Suprapubic skin (tissue), 4 donors: ENCODE results near the gene TMC4. TPM values are rescaled to one million over a fixed set of nuclear protein-coding genes. Genes with fewer than 3 reads are reported as not detected.
A peak's percentile ranks its signal among the peaks of the same experiment; 100 is the strongest.

Experiments used
- DNase-seq, 2 donors: peaks; one replicate each; pipeline ENCODE4 v3.0.0-alpha.2; 2019; ENCODE audit warnings: low spot score in 2 of 2
- H3K27ac ChIP-seq: fragments of 200-600 bp; sonication (generic); one replicate; pipeline ENCODE4 v1.5.1; 2019
- H3K27me3 ChIP-seq: fragments of 200-600 bp; sonication (generic); one replicate; pipeline ENCODE4 v1.5.1; 2019
- H3K36me3 ChIP-seq: fragments of 200-600 bp; sonication (generic); one replicate; pipeline ENCODE4 v1.5.1; 2019
- H3K4me1 ChIP-seq: fragments of 200-600 bp; sonication (generic); one replicate; pipeline ENCODE4 v1.5.1; 2019
- H3K4me3 ChIP-seq: fragments of 200-600 bp; sonication (generic); one replicate; pipeline ENCODE4 v1.5.1; 2019; ENCODE audit warnings: mild to moderate bottlenecking
- H3K9me3 ChIP-seq: fragments of 200-600 bp; sonication (generic); one replicate; pipeline ENCODE4 v1.5.1; 2019
- EP300 ChIP-seq: sonication (generic); formaldehyde crosslinking; IDR thresholded peaks from one replicate; pipeline ENCODE4 v1.6.1; 2017; ENCODE audit warnings: antibody characterized with exemption
- POLR2A ChIP-seq, 2 donors: fragments of 450-650 bp; IDR thresholded peaks; one replicate each; pipeline ENCODE4 v1.6.1; 2017; ENCODE audit warnings: antibody characterized with exemption in 2 of 2, mild to moderate bottlenecking in 2 of 2, moderate library complexity in 2 of 2
- POLR2AphosphoS5 ChIP-seq, 3 donors: sonication (generic); formaldehyde crosslinking; IDR thresholded peaks; one replicate each; pipeline ENCODE4 v1.6.1; 2017; ENCODE audit warnings: antibody characterized with exemption in 3 of 3
- WGBS: methylation state at CpG from one replicate; pipeline ENCODE4 v1.1.5; 2018; 5-methylcytosine and 5-hydroxymethylcytosine counted together
- total RNA-seq, 4 donors: library from RNA; depleted of rRNA; stranded (reverse); fragments of >200 nt; gene quantifications; one replicate each; pipeline ENCODE4 v1.1.0, GENCODE V29; 2016
- TF ChIP-seq, protein P1 (sequence below), 2 donors: fragments of 200-600 bp in 1 of 2; fragments of 450-650 bp in 1 of 2; sonication (generic) in 1 of 2; IDR thresholded peaks; one replicate each; pipeline ENCODE4 v1.5.1; 2016 to 2019; ENCODE audit warnings: antibody characterized with exemption in 2 of 2, mild to moderate bottlenecking in 1 of 2, moderate library complexity in 1 of 2

Gene TMC4
- total RNA-seq, 4 donors from 2014 or later: 3.4 to 22.8 (median 9.0) TPM

DNA sequence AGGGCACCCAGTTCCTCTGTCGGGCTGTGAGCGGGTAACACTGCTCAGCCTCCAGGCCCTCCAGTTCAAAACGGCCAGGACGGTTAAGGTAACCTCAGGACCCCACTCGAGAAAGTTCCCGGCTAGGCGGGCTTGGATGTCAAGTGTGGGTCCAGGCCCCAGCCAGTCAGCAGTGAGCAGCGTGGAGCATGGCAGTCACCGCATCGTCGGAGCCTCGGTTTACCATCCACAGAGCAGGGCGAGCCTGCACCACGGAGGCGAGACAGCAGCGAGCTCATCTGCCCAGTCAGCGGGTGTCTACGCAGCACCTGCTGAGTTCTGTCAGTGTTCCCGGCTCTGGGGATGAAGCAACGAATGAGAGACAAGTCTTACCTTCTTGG is 43.4 kb downstream of the TMC4 start:
- TF ChIP-seq, protein P1, sequence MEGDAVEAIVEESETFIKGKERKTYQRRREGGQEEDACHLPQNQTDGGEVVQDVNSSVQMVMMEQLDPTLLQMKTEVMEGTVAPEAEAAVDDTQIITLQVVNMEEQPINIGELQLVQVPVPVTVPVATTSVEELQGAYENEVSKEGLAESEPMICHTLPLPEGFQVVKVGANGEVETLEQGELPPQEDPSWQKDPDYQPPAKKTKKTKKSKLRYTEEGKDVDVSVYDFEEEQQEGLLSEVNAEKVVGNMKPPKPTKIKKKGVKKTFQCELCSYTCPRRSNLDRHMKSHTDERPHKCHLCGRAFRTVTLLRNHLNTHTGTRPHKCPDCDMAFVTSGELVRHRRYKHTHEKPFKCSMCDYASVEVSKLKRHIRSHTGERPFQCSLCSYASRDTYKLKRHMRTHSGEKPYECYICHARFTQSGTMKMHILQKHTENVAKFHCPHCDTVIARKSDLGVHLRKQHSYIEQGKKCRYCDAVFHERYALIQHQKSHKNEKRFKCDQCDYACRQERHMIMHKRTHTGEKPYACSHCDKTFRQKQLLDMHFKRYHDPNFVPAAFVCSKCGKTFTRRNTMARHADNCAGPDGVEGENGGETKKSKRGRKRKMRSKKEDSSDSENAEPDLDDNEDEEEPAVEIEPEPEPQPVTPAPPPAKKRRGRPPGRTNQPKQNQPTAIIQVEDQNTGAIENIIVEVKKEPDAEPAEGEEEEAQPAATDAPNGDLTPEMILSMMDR (IDR thresholded peaks at IDR 0.05): no peak
- TF ChIP-seq POLR2A (IDR thresholded peaks at IDR 0.05) (no peak), EP300 (no peak), POLR2AphosphoS5 (IDR thresholded peaks at IDR 0.05) (no peak)
- Histone ChIP-seq H3K4me3 (no peak overlapping the region), H3K27me3 (no peaks in the 10 kb centered on the region), H3K4me1 (peaks cover 5% of the 10 kb centered on the region), H3K9me3 (no peaks in the 10 kb centered on the region), H3K27ac (no peak overlapping the region), H3K36me3 (peaks cover 74% of the 10 kb centered on the region)
- WGBS: 87% methylated on average over 11 of the region's 20 CpGs
- peak in 1 of 2 donors; percentile 55 for DNase-seq

DNA sequence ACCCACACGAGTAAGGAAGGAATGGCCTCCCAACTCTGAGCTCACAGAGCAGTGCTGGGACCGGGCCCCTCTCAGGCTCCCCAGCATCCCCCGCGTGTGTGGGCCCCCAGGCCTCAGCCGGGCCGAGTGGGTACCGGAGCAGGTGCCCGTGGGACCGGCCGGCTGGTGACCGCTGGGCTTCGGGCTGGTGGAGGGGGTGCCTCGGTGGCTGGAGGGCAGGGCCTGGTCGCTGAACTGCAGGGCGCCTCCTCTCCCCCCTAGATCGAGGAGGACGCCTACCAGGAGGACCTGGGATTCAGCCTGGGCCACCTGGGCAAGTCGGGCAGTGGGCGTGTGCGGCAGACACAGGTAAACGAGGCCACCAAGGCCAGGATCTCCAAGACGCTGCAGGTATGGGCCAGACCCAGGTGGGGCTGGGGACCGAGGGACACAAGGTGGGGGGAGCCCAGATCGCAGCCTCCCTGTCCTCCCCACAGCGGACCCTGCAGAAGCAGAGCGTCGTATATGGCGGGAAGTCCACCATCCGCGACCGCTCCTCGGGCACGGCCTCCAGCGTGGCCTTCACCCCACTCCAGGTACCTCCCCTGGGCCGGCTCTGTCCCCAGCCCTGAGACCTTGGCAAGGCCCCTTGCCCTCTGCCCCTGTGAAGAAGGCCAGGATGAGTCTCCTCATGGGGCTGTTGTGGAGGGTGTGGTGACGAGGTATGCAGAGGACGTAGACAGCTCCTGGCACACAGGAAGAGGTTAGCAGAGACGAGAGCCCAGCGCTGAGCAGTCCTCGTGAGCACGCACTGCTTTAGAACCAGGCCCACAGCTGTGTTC is 44.0 kb downstream of the TMC4 start:
- 96% methylated on average over 33 of the region's 41 CpGs for WGBS

DNA sequence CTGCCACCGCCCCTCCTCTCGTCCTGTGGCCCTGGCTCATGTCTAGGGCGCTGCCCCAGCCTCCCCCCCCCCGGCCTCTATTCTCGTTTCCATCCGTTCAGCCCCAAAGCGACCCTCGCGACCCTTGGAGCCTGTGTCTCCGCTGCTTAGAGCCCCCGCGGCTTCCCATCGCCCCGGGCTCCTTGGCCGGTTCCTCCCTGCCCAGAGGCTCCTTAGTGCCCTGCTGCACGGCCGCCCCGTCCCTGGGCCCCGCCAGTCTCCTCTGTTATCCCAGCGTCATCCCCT is 44.6 kb downstream of the TMC4 start:
- Histone ChIP-seq H3K27me3 (no peaks in the 10 kb centered on the region), H3K4me1 (no peaks in the 10 kb centered on the region), H3K9me3 (no peaks in the 10 kb centered on the region), H3K36me3 (peaks cover 86% of the 10 kb centered on the region), H3K4me3 (no peak overlapping the region), H3K27ac (no peak overlapping the region)
- TF ChIP-seq EP300 (no peak), POLR2AphosphoS5 (IDR thresholded peaks at IDR 0.05) (no peak), POLR2A (IDR thresholded peaks at IDR 0.05) (no peak)
- TF ChIP-seq, protein P1 (IDR thresholded peaks at IDR 0.05): no peak
- WGBS: 94% methylated on average over 20 of the region's 20 CpGs
- DNase-seq: no peak

More for the DNA sequence above, 44.0 kb downstream of the TMC4 start:
- DNase-seq: peak in 1 of 2 donors; percentile 57
- Histone ChIP-seq H3K27me3 (no peaks in the 10 kb centered on the region), H3K36me3 (peaks cover 80% of the 10 kb centered on the region), H3K4me3 (no peak overlapping the region), H3K9me3 (no peaks in the 10 kb centered on the region), H3K4me1 (no peaks in the 10 kb centered on the region), H3K27ac (no peak overlapping the region)
- TF ChIP-seq, protein P1 (IDR thresholded peaks at IDR 0.05): no peak
- TF ChIP-seq POLR2A (IDR thresholded peaks at IDR 0.05) (no peak), POLR2AphosphoS5 (IDR thresholded peaks at IDR 0.05) (no peak), EP300 (no peak)

DNA sequence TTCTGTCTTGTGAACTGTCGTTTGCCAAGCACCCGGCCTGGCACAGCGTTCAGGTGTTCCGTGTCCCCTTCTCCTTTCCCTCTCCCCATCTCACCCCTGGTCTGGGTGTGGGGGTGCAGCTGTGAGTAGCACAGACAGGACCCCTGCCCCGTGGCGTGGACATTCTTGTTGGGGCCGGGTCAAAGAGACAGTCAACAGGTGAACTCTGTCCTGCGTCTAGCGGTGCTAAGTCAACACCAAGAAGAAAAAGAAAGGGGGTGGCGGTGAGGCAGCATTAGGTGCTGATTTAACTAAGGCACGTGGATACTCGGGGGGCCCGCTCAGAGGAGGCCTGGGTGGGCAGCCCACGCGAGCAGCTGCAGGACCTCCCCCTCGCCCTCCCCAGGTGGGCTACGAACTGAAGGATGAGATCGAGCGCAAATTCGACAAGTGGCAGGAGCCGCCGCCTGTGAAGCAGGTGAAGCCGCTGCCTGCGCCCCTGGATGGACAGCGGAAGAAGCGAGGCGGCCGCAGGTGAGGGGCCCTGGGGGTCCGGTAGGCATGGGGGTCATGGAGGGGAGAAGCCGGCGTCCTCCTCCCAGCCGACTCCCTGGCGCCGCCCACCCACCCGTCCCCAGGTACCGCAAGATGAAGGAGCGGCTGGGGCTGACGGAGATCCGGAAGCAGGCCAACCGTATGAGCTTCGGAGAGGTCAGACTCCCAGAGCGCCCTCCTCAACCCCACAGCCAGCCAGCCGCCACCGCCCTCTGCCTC is 45.1 kb downstream of the TMC4 start:
- H3K27me3 ChIP-seq: no peaks in the 10 kb centered on the region
- H3K4me3 ChIP-seq: no peak overlapping the region
- H3K27ac ChIP-seq: no peak overlapping the region
- H3K9me3 ChIP-seq: no peaks in the 10 kb centered on the region
- WGBS: 96% methylated on average over 43 of the region's 44 CpGs
- no peaks in the 10 kb centered on the region for H3K4me1 ChIP-seq
- peak in 1 of 2 donors; percentile 58 for DNase-seq
- peaks cover 91% of the 10 kb centered on the region for H3K36me3 ChIP-seq
- TF ChIP-seq EP300 (no peak), POLR2A (IDR thresholded peaks at IDR 0.05) (no peak), POLR2AphosphoS5 (IDR thresholded peaks at IDR 0.05) (no peak)
- TF ChIP-seq, protein P1 (IDR thresholded peaks at IDR 0.05): no peak

DNA sequence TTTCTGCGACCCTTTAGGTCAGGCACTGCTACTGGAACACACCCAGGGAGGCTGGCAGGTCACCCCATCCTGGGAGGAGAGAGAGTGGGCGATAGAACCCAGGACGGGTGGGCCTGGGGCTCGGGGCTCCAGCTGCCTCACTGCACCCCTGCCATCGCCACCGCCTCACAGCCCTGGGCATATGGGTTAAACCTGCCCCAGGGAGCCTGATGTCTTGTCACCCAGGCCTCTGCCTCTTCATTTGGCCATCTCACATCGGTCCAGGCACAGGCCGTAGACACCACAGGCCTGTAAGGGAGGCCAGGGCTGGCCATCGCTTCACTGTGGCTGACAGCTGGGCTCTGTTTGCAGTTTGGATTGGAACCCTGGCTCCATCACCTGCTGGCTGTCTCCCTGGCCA is 47.2 kb downstream of the TMC4 start:
- H3K4me1 ChIP-seq: no peaks in the 10 kb centered on the region

More for the DNA sequence above, 47.2 kb downstream of the TMC4 start:
- TF ChIP-seq EP300 (no peak), POLR2AphosphoS5 (IDR thresholded peaks at IDR 0.05) (no peak), POLR2A (IDR thresholded peaks at IDR 0.05) (no peak)
- TF ChIP-seq, protein P1 (IDR thresholded peaks at IDR 0.05): no peak
- H3K9me3 ChIP-seq: no peaks in the 10 kb centered on the region
- DNase-seq: no peak
- H3K27ac ChIP-seq: no peak overlapping the region
- no peaks in the 10 kb centered on the region for H3K27me3 ChIP-seq
- H3K4me3 ChIP-seq: no peak overlapping the region
- peaks cover 97% of the 10 kb centered on the region for H3K36me3 ChIP-seq
- 93% methylated on average over 7 of the region's 9 CpGs for WGBS
